A549 (cell line): ENCODE measurements around the gene SLC17A6.

Experiments
- KDM1A ChIP-seq: fragments of 200-600 bp; sonication (generic); IDR thresholded peaks from 2 replicates; pipeline ENCODE4 v1.6.1; 2016; ENCODE audit warnings: low read depth, mild to moderate bottlenecking
- MYC ChIP-seq: IDR thresholded peaks from 2 replicates; pipeline ENCODE4 v1.6.1; 2012; ENCODE audit warnings: mild to moderate bottlenecking, inconsistent platforms, low read length, improper control_type of control experiment, borderline replicate concordance
- NR3C1 ChIP-seq: fragments of >200 bp; sonication (Bioruptor Twin); formaldehyde crosslinking; IDR thresholded peaks from 3 replicates; pipeline ENCODE4 v1.6.1; 2017
- POLR2A ChIP-seq: IDR thresholded peaks from 2 replicates; pipeline ENCODE4 v1.6.1; 2012; ENCODE audit warnings: mild to moderate bottlenecking, low read length
- RAD21 ChIP-seq, 2 experiments: fragments of >200 bp in 1 of 2; sonication (Bioruptor Twin) in 1 of 2; formaldehyde crosslinking in 1 of 2; IDR thresholded peaks in 1 of 2; conservative IDR thresholded peaks in 1 of 2; 2 replicates in 1 of 2; 3 replicates in 1 of 2; pipeline ENCODE4 v1.6.1; 2012 to 2018; ENCODE audit warnings: inconsistent platforms in 1 of 2
- SMC3 ChIP-seq: fragments of >200 bp; sonication (Bioruptor Twin); formaldehyde crosslinking; IDR thresholded peaks from 3 replicates; pipeline ENCODE4 v1.6.1; 2018; ENCODE audit warnings: inconsistent platforms
- TF ChIP-seq, protein P1 (sequence below): fragments of >200 bp; sonication (Bioruptor Twin); formaldehyde crosslinking; IDR thresholded peaks from 3 replicates; pipeline ENCODE4 v1.5.1; 2016
- TF ChIP-seq, protein P2 (sequence below): fragments of 150-350 bp; IDR thresholded peaks from 2 replicates; pipeline ENCODE4 v1.6.1; 2014; ENCODE audit warnings: low read depth, mild to moderate bottlenecking, low read length
- TF ChIP-seq, protein P3 (sequence below): IDR thresholded peaks from 2 replicates; pipeline ENCODE4 v1.6.1; 2012
- TF ChIP-seq, protein P4 (sequence below): fragments of 450-650 bp; IDR thresholded peaks from 2 replicates; pipeline ENCODE4 v1.6.1; 2014; ENCODE audit warnings: antibody characterized with exemption

DNA sequence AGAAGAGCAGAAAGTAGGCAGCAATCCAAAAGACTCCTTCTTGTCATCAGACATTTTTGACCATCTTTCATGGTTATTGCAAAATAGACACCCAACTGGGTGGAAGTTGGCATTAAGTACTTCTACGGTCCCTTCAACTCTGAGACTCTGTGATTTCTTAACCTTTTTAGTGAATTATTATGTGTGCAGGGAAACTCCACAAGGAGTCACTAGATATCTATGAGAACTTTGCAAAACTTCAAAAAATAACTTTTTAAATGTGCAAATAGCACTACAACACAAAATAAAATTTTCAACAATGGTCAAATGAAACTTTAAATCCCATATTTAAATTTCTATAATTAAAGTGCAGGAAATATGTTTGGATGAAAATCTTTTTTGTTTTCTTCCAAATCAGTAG, 88.7 kb downstream of the SLC17A6 start:
- TF ChIP-seq, protein P1, sequence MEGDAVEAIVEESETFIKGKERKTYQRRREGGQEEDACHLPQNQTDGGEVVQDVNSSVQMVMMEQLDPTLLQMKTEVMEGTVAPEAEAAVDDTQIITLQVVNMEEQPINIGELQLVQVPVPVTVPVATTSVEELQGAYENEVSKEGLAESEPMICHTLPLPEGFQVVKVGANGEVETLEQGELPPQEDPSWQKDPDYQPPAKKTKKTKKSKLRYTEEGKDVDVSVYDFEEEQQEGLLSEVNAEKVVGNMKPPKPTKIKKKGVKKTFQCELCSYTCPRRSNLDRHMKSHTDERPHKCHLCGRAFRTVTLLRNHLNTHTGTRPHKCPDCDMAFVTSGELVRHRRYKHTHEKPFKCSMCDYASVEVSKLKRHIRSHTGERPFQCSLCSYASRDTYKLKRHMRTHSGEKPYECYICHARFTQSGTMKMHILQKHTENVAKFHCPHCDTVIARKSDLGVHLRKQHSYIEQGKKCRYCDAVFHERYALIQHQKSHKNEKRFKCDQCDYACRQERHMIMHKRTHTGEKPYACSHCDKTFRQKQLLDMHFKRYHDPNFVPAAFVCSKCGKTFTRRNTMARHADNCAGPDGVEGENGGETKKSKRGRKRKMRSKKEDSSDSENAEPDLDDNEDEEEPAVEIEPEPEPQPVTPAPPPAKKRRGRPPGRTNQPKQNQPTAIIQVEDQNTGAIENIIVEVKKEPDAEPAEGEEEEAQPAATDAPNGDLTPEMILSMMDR = no peak
- no peak for TF ChIP-seq RAD21 (conservative IDR thresholded peaks at IDR 0.05 in 1 of 2, IDR thresholded peaks at IDR 0.05 in 1 of 2)
- no peak for TF ChIP-seq MYC
- TF ChIP-seq, protein P2, sequence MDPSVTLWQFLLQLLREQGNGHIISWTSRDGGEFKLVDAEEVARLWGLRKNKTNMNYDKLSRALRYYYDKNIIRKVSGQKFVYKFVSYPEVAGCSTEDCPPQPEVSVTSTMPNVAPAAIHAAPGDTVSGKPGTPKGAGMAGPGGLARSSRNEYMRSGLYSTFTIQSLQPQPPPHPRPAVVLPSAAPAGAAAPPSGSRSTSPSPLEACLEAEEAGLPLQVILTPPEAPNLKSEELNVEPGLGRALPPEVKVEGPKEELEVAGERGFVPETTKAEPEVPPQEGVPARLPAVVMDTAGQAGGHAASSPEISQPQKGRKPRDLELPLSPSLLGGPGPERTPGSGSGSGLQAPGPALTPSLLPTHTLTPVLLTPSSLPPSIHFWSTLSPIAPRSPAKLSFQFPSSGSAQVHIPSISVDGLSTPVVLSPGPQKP = no peak
- TF ChIP-seq KDM1A = no peak
- TF ChIP-seq, protein P3, sequence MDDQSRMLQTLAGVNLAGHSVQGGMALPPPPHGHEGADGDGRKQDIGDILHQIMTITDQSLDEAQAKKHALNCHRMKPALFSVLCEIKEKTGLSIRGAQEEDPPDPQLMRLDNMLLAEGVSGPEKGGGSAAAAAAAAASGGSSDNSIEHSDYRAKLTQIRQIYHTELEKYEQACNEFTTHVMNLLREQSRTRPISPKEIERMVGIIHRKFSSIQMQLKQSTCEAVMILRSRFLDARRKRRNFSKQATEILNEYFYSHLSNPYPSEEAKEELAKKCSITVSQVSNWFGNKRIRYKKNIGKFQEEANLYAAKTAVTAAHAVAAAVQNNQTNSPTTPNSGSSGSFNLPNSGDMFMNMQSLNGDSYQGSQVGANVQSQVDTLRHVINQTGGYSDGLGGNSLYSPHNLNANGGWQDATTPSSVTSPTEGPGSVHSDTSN = no peak
- TF ChIP-seq, protein P4, sequence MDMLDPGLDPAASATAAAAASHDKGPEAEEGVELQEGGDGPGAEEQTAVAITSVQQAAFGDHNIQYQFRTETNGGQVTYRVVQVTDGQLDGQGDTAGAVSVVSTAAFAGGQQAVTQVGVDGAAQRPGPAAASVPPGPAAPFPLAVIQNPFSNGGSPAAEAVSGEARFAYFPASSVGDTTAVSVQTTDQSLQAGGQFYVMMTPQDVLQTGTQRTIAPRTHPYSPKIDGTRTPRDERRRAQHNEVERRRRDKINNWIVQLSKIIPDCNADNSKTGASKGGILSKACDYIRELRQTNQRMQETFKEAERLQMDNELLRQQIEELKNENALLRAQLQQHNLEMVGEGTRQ = no peak
- no peak for TF ChIP-seq POLR2A
- TF ChIP-seq NR3C1 = no peak
- no peak for TF ChIP-seq SMC3
